Left lobe of liver (tissue), 2 donors: ENCODE results near the gene RIPOR2. TPM values are rescaled to one million over a fixed set of nuclear protein-coding genes. Genes with fewer than 3 reads are reported as not detected.
A peak's percentile ranks its signal among the peaks of the same experiment; 100 is the strongest.

ENCODE experiments used
- ATAC-seq: fragments of 200-7000 bp; cut with Tn5 transposase; one replicate; pipeline ENCODE4 v1.9.1; 2020; ENCODE audit warnings: mild to moderate bottlenecking, moderate library complexity
- DNase-seq: peaks from one replicate; pipeline ENCODE4 v3.0.0-alpha.2; 2020; ENCODE audit warnings: low spot score
- total RNA-seq: library from RNA; stranded (reverse); gene quantifications from one replicate; pipeline ENCODE4 v1.2.1, GENCODE V29; 2021
- donor health status: DM: no; HTN: no; CAD: no; lungs with moderate emphysema.
- donor health status: DM: no; HTN: yes; CAD: no.

RIPOR2 gene
- total RNA-seq, 1 donor from 2014 or later: 3.0 TPM

DNA sequence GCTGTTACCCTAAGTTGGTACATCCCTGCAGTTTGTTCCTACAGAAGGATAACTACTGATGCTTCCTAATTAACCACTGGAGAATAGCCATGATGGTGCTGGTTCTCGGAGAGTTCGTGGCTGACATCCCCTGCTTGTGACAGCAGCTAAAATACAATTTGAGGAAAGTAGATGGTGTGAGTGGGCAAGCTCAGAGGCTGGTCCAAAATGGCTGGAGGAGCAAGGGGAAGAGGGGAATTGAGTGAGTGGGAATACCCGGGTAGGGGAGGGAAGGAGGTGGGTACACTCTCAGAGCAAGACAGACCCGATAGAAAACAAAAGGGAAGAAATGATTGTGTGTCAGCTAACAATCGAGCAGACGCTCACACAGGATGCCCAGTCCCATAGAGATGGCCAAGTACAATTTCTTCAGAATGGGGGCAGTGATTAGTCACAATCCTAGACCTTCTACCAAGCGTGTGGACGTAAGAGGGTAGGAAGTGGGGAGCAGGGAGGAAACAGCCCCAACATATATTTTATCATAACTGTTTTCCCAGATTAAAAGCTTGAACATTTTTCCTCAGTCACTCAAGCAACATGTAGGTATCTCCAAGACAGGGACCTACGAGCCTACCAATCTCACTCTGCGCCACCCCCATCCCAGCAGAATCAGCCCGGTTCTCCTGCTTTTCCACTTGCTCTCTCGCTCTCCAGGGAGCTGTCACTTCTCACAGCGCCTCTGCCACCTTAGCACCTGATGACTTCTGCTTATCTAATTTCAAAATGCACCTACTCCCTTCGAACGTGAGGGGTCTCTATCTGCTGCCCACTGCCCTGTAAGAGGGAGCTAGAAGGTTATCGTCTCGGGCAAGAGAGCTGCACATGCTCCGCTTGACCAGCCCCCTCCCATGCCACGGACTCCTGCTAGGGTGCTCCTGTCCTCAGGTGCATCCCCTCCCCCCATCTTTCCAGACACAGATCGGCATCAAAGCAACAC lies 26.2 kb downstream of the RIPOR2 start:
- ATAC-seq: no peak
- no peak for DNase-seq

GRCh38 chr6:24908650-24909035 lies 27.1 kb downstream of the RIPOR2 start:
- DNase-seq (no peak), ATAC-seq (no peak)

- DNase-seq: no peak
- no peak for ATAC-seq
These were observed 27.7 kb downstream of the RIPOR2 start for GRCh38 chr6:24907919-24908649.

GRCh38 chr6:24906314-24906713 lies 29.4 kb downstream of the RIPOR2 start:
- no peak for DNase-seq
- no peak for ATAC-seq

DNA sequence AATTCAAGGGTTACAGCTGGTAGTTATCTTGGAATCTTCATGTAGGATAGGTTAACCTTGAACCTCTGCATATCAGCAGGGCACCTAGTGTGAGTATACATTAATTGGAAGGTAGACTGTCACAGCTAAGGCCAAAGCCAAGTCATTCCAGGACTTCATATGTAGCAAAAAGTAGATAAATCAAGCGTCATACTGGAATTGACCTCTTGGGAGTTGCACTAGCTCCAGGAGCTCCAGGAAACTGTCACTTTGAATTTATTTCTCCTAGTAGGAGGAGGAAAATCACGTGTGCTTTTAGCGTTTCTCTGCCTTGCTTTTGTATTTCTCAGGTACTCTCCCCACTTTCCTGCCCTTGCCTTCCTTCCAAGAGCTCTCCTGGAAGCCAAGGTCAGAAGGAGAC lies 30.3 kb downstream of the RIPOR2 start:
- ATAC-seq (no peak), DNase-seq (no peak)

GRCh38 chr6:24903681-24904080 lies 32.1 kb downstream of the RIPOR2 start:
- ATAC-seq: no peak
- DNase-seq: no peak

- ATAC-seq: no peak
These were observed 33.0 kb downstream of the RIPOR2 start for GRCh38 chr6:24902782-24903181.

GRCh38 chr6:24901698-24902328 lies 33.9 kb downstream of the RIPOR2 start:
- DNase-seq (no peak), ATAC-seq (no peak)

More at GRCh38 chr6:24902782-24903181, 33.0 kb downstream of the RIPOR2 start:
- no peak for DNase-seq

- no peak for DNase-seq
These were observed 34.7 kb downstream of the RIPOR2 start for GRCh38 chr6:24900917-24901697.

GRCh38 chr6:24899997-24900325 lies 35.8 kb downstream of the RIPOR2 start:
- ATAC-seq (no peak), DNase-seq (no peak)

More at GRCh38 chr6:24900917-24901697, 34.7 kb downstream of the RIPOR2 start:
- no peak for ATAC-seq

GRCh38 chr6:24899136-24899996 lies 36.4 kb downstream of the RIPOR2 start:
- no peak for DNase-seq

GRCh38 chr6:24898676-24899075 lies 37.1 kb downstream of the RIPOR2 start:
- no peak for DNase-seq
- no peak for ATAC-seq

More at GRCh38 chr6:24899136-24899996, 36.4 kb downstream of the RIPOR2 start:
- ATAC-seq: no peak

DNA sequence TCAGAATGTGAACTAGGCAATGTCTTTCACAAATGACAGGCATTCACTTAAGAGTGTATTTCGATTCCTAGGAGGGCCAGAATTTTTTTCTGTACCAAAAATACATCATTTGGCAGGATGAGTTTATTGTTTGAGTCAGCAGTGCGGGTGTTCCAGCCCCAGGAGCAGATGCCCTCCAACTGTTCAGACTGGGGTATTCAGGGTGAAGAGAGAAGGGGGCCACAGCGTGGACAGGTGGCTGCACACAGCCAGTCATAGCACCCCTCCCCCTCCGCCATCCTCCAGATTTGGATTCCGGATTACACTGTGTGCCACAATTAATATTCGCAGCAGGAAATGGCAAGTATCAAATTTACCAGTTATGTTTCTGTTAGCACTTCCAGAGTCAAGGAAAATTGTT lies 38.6 kb downstream of the RIPOR2 start:
- no peak for ATAC-seq
- DNase-seq: no peak

- DNase-seq (no peak), ATAC-seq (no peak)
These were observed 42.4 kb downstream of the RIPOR2 start for GRCh38 chr6:24893342-24893850.

GRCh38 chr6:24891004-24891403 lies 44.8 kb downstream of the RIPOR2 start:
- DNase-seq (no peak), ATAC-seq (no peak)

DNA sequence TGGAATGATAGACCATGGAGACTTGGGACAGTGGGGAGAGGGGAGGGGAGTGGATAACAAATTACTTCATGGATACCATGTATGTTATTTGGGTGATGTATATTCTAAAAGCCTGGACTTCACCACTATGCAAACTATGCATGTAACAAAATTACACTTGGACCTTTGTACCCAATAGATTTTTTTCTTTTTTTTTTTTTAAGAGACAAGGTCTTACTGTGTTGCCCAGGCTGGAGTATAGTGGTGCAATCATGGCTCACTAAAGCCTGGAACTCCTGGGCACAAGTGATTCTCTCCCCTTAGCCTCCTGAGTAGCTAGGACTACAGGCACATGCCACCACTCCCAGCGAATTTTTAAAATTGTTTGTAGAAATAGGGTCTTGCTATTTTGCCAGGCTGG lies 45.3 kb downstream of the RIPOR2 start:
- no peak for DNase-seq
- ATAC-seq: peak; percentile 54

DNA sequence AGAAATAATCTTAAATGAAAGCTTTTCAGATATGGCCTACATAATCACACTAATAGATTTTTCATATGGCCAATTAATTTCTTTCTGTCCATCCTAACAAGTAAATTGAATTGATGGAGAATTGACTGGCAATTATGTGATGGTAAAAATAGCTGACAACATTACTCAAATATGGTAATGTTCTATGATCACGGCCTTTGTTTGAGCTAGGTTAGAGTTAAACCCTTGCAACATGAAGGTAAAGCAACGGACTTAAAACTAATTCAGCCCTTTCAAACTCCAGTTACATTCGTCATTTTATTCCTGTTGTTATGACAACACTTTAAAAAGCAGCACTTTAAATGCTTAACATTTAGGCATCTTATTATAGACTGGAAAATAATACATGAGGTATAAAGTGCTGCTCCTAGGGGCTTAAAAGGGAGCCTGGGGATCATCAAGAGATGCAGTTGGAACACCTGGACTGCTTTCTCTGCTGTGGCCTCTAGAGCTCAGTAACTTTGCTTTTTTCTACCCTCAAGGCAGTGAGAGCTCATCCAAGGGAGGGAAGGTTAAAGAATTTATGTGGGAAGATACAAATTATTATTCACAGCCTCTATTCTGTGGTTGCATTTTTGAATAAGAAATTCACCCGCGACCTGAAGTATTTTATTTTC lies 46.9 kb downstream of the RIPOR2 start:
- DNase-seq: no peak
- ATAC-seq: no peak

DNA sequence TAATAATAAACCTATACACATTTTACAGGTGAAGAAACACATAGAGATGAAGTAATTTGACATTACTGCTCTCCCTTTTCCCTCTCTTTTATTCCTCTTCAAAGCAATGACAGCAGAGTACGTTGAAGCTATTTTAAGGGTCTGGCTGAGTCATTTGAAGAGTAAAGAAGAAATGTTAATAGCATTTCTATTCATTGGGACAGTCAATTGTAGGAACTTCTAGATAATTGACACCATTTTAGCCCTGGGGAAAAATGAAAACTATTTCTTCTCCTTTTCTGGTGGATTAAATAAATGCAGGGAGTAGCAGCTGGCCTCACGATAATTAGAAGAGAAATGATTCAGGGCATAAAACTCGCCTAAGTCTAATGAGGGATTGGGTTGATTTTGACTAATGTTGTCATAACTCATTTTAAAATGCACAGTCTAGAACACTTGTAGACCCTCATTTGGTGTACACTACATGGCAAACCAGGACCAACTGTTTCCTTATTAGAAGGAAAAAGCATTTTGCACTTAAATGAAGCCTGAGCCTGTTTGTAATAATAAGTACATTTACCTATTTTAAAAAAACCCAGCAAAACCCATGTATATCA lies 48.1 kb downstream of the RIPOR2 start:
- DNase-seq (no peak), ATAC-seq (no peak)

- no peak for DNase-seq
These were observed 52.1 kb downstream of the RIPOR2 start for GRCh38 chr6:24883618-24884017.

More at GRCh38 chr6:24883618-24884017, 52.1 kb downstream of the RIPOR2 start:
- no peak for ATAC-seq
